GM12878 (cell line): ENCODE data around the gene TMPRSS7. TPM values are rescaled to one million over a fixed set of nuclear protein-coding genes. Genes with fewer than 3 reads are reported as not detected.

ENCODE experiments used
- ATAC-seq: fragments of 200-7000 bp; cut with Tn5 transposase; 3 replicates; pipeline ENCODE4 v1.9.1; 2020; ENCODE audit warnings: mild to moderate bottlenecking, moderate library complexity
- BruUV-seq: library from RNA; stranded (reverse); fragments of 400-500 nt; replicated peaks from 2 replicates; lab custom pipeline; 2021; lab: Mats Ljungman, UMichigan
- CTCF ChIA-PET: fragments of 300-600 bp; sonication (Branson Sonifier 250); formaldehyde crosslinking; extraction: SDS; loops from one replicate; lab custom pipeline; 2021; ENCODE audit warnings: inconsistent platforms; lab: Yijun Ruan, JAX
- POLR2A ChIA-PET: fragments of 350-600 bp; formaldehyde crosslinking; extraction: SDS; loops from one replicate; lab custom pipeline; 2021; ENCODE audit warnings: inconsistent platforms; lab: Charles Lee
- RAD21 ChIA-PET: fragments of 300-600 bp; sonication (Branson Sonifier 250); formaldehyde crosslinking; loops from one replicate; lab custom pipeline; 2023; ENCODE audit warnings: antibody characterized with exemption; ENCODE audit not compliant: unreplicated experiment; lab: Charles Lee
- SMC1A ChIA-PET: fragments of 300-600 bp; sonication (Branson Sonifier 250); formaldehyde crosslinking; loops from one replicate; lab custom pipeline; 2023; ENCODE audit not compliant: unreplicated experiment, uncharacterized antibody; lab: Charles Lee
- DNase-seq: peaks from one replicate; pipeline ENCODE4 v3.0.0-alpha.2; 2011; ENCODE audit warnings: low read depth, low spot score
- FAIRE-seq: peaks from 3 replicates; lab custom pipeline; 2011; peaks lifted over from hg19 to GRCh38; lab: Jason Lieb, UNC
- H2AFZ ChIP-seq: 2 replicates; pipeline ENCODE4 v1.6.0; 2011; ENCODE audit warnings: low read depth, low read length, control low read depth; ENCODE audit not compliant: control insufficient read depth
- H3K27ac ChIP-seq: 2 replicates; pipeline ENCODE4 v1.5.1; 2011; ENCODE audit warnings: control low read depth; ENCODE audit not compliant: control insufficient read depth, insufficient read depth
- H3K27me3 ChIP-seq, 2 experiments: replicated peaks in 1 of 2; 2 replicates each; pipeline versions ENCODE4 v1.6.0 to v1.6.1; 2011; ENCODE audit warnings: low read length in 1 of 2; ENCODE audit not compliant: control insufficient read depth in 2 of 2, insufficient read depth in 2 of 2
- H3K36me3 ChIP-seq, 2 experiments: 2 replicates each; pipeline ENCODE4 v1.5.1; 2011; ENCODE audit warnings: low read length in 1 of 2; ENCODE audit not compliant: control insufficient read depth in 2 of 2, insufficient read depth in 2 of 2
- H3K4me1 ChIP-seq: 2 replicates; pipeline ENCODE4 v1.6.1; 2011; ENCODE audit warnings: mild to moderate bottlenecking, low read length, moderate library complexity, mixed read lengths; ENCODE audit not compliant: control insufficient read depth, insufficient read depth
- H3K4me2 ChIP-seq: 2 replicates; pipeline ENCODE4 v1.6.0; 2011; ENCODE audit warnings: control low read depth; ENCODE audit not compliant: control insufficient read depth, insufficient read depth
- H3K4me3 ChIP-seq: fragments of 200-600 bp; sonication (generic); 2 replicates; pipeline ENCODE4 v1.5.1; 2016
- H3K79me2 ChIP-seq: 2 replicates; pipeline ENCODE4 v1.6.0; 2011; ENCODE audit warnings: low read length; ENCODE audit not compliant: control insufficient read depth, insufficient read depth
- H3K9ac ChIP-seq: 2 replicates; pipeline ENCODE4 v1.8.0; 2011; ENCODE audit warnings: low read length, control low read depth, mixed read lengths; ENCODE audit not compliant: control insufficient read depth, insufficient read depth
- H3K9me3 ChIP-seq: replicated peaks from 3 replicates; pipeline ENCODE4 v1.5.1; 2011; ENCODE audit warnings: mild to moderate bottlenecking, low read length; ENCODE audit not compliant: control insufficient read depth, insufficient read depth
- H4K20me1 ChIP-seq: 2 replicates; pipeline ENCODE4 v1.6.0; 2011; ENCODE audit not compliant: control insufficient read depth, insufficient read depth
- ATF2 ChIP-seq: IDR thresholded peaks from 2 replicates; pipeline ENCODE4 v1.6.1; 2012; ENCODE audit warnings: low read length, inconsistent platforms
- HDAC6 ChIP-seq: fragments of 200-600 bp; sonication (generic); IDR thresholded peaks from one replicate; pipeline ENCODE4 v1.8.0; 2017; ENCODE audit warnings: antibody characterized with exemption; ENCODE audit not compliant: unreplicated experiment
- HDGF ChIP-seq: fragments of 450-650 bp; IDR thresholded peaks from 2 replicates; pipeline ENCODE4 v1.6.1; 2016; ENCODE audit warnings: antibody characterized with exemption
- MLLT1 ChIP-seq: fragments of 450-650 bp; IDR thresholded peaks from 2 replicates; pipeline ENCODE4 v1.6.1; 2016; ENCODE audit warnings: mild to moderate bottlenecking
- WGBS: methylation state at CpG from one replicate; pipeline ENCODE4 v1.1.6; 2016; ENCODE audit warnings: low lambda C conversion rate; ENCODE audit not compliant: insufficient replicate concordance, insufficient coverage; ENCODE audit errors: missing lambda C conversion rate; 5-methylcytosine and 5-hydroxymethylcytosine counted together
- in situ Hi-C: fragments of 300-500 bp; cut with MboI; formaldehyde crosslinking; loops from 9 replicates; pipeline ENCODE4 v1.14.3; 2018; ENCODE audit warnings: mixed read lengths
- intact Hi-C: fragments of 100-400 bp; cut with micrococcal nuclease; formaldehyde crosslinking; loops from one replicate; pipeline ENCODE4 v1.14.2; 2022; ENCODE audit not compliant: unreplicated experiment
- polyA plus RNA-seq, 11 experiments: library from polyadenylated mRNA; depleted of rRNA in 4 of 11; unstranded in 6 of 11; stranded (reverse) in 5 of 11; fragments of >200 nt; fragmentation: Nextera tagmentation in 4 of 11; fragmentation: Illumina TruSeq in 1 of 11; extraction: Ambion mirVana in 4 of 11; extraction: Trizol in 1 of 11; gene quantifications; 1 replicate in 1 of 11; 2 replicates in 10 of 11; pipeline versions ENCODE4 v1.2.1 to v1.2.3, GENCODE V29; 2011 to 2016; ENCODE audit warnings: inconsistent platforms in 2 of 11, missing spikeins in 2 of 11, low read depth in 1 of 11
- total RNA-seq, 4 experiments: library from RNA; depleted of rRNA in 3 of 4; stranded (reverse); fragments of >200 nt in 3 of 4; fragmentation: Illumina TruSeq in 1 of 4; extraction: Trizol in 1 of 4; gene quantifications; 2 replicates each; pipeline versions ENCODE4 v1.2.1 to v1.2.3, GENCODE V29; 2013 to 2021

The TMPRSS7 gene
- total and polyA plus RNA-seq, 10 of the 15 experiments (the other 5 are each of a cell fraction or from before 2014, with no cell fraction given) = 0.03 TPM; not detected in 9

GRCh38 chr3:112121577-112122547, 87.3 kb downstream of the TMPRSS7 start:
- peak; percentile 40 for TF ChIP-seq MLLT1
- TF ChIP-seq HDAC6 = no peak
- TF ChIP-seq ATF2 = 0 out of 2 replicates have a peak, but pooled peaks have one; percentile 13
- 0 out of 2 replicates have a peak, but pooled peaks have one; percentile 19 for TF ChIP-seq HDGF
- ChIA-PET RAD21 (interaction anchor here (1.2 to 2.4 kb wide), 4 partner anchors 9 to 15 kb away, joined by 8 to 14 read pairs (median 9); partner anchors contain the start of gene GCSAM), POLR2A (interaction anchor here (3.1 to 9.4 kb wide), 2 partner anchors 9 to 211 kb away, joined by 9 to 345 read pairs; partner anchors contain the start of genes CD200 and GCSAM), SMC1A (interaction anchor here (0.8 to 9.4 kb wide), 5 partner anchors 10 to 339 kb away, joined by 3 to 489 read pairs (median 3); partner anchors contain the start of genes CD200 and GCSAM), CTCF (interaction anchor here (1.1 to 9.2 kb wide), 2 partner anchors 10 to 460 kb away, joined by 3 to 226 read pairs; partner anchors contain the start of gene GCSAM)
- Histone ChIP-seq H3K27me3 (no peaks in the 10 kb centered on the region), H3K4me2 (peak overlapping the region; percentile 46), H3K9ac (no peak overlapping the region; the same call in 1 of the 2 replicates), H3K36me3 (peaks cover 5 to 16% of the 10 kb centered on the region in 2 experiments; a peak in 2 of 4 replicates), H3K4me3 (no peak overlapping the region), H3K27ac (peak overlapping the region; percentile 95), H2AFZ (no peak overlapping the region), H3K9me3 (no peaks in the 10 kb centered on the region), H3K79me2 (peaks cover 67% of the 10 kb centered on the region), H3K4me1 (peaks cover 89% of the 10 kb centered on the region), H4K20me1 (no peaks in the 10 kb centered on the region)
- in situ Hi-C loops (no loop called here), intact Hi-C loops (no loop called here)
- 5% methylated on average over 2 of the region's 2 CpGs for WGBS
- no peak for ATAC-seq
- no peak for DNase-seq
- BruUV-seq = no TSS peak
- FAIRE-seq = no peak
